ENCODE results near the gene MDFI.

- TF ChIP-seq RBM39 (optimal IDR thresholded peaks at IDR 0.05; ENCODE audit: low read depth, low read length) (no peak), ZNF274 (IDR thresholded peaks at IDR 0.05; ENCODE audit: borderline replicate concordance, low read depth, low read length) (no peak), CTCF (IDR thresholded peaks at IDR 0.05 in 2 of 3, conservative IDR thresholded peaks at IDR 0.05 in 1 of 3; ENCODE audit: insufficient read depth in 2 of 3, low read depth in 1 of 3, low read length in 3 of 3) (peak; percentile 93 to 98 (median 97)), POLR2G (IDR thresholded peaks at IDR 0.05; ENCODE audit: low read depth, low read length) (no peak), TEAD2 (tag; IDR thresholded peaks at IDR 0.05) (no peak), POLR2A (conservative IDR thresholded peaks at IDR 0.05) (no peak), SAP30 (IDR thresholded peaks at IDR 0.05; ENCODE audit: borderline replicate concordance, insufficient read depth, low read depth, low read length, poor library complexity, severe bottlenecking) (no peak)
Measured at GRCh38 chr6:41591859-41592502, 46.3 kb upstream of the MDFI start.
